GM10847 (cell line): ENCODE measurements around the gene OLFM4.

Source experiments
- POLR2A ChIP-seq: IDR thresholded peaks from 2 replicates; pipeline ENCODE4 v1.6.1; 2011; ENCODE audit not compliant: insufficient read length; ENCODE audit errors: extremely low read depth

The OLFM4 gene

DNA sequence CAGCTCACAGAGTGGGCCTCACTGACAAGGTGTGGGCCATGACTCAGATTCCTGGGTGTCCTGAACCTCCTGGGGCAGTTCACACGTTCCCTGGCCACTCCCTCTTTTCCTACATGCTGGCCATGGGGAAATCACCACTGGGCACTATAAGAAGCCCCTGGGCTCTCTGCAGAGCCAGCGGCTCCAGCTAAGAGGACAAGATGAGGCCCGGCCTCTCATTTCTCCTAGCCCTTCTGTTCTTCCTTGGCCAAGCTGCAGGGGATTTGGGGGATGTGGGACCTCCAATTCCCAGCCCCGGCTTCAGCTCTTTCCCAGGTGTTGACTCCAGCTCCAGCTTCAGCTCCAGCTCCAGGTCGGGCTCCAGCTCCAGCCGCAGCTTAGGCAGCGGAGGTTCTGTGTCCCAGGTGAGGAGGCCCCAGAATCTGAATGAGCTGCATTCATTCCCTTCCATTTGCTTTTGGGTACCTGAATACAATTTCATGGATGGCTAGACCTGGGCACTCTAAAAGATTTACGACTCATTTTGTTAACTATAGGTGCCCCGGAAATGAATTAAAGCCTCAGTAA is at the start of gene OLFM4:
Gene OLFM4 (plus strand): TSS at position 177 of the 567 bp plus-strand sequence. CDS start 24 bp downstream, at position 201.
- TF ChIP-seq POLR2A: no peak

- TF ChIP-seq POLR2A: no peak
These were observed 49.6 kb upstream of the OLFM4 start for GRCh38 chr13:52978989-52979388.

- no peak for TF ChIP-seq POLR2A
These were observed 47.9 kb upstream of the OLFM4 start for GRCh38 chr13:52980695-52981094.

DNA sequence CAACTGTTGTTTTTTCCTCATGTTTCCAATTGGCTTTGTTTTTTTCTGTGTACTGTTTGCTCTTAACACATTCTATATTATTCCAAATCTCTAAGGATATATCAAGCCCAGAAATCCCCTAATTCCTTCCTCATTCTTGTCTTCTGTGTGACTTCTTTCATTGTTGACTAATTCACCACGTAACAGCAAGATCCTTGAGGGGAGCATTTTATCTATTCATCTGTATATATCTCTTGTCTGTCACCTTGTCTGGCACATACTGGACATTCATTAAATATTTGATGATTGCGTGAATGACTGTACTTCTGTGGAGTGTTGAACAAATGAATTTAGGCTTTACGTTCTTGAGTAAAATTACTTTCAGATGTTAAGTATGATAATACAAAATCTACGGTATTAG is 44.8 kb upstream of the OLFM4 start:
- TF ChIP-seq POLR2A: no peak

DNA sequence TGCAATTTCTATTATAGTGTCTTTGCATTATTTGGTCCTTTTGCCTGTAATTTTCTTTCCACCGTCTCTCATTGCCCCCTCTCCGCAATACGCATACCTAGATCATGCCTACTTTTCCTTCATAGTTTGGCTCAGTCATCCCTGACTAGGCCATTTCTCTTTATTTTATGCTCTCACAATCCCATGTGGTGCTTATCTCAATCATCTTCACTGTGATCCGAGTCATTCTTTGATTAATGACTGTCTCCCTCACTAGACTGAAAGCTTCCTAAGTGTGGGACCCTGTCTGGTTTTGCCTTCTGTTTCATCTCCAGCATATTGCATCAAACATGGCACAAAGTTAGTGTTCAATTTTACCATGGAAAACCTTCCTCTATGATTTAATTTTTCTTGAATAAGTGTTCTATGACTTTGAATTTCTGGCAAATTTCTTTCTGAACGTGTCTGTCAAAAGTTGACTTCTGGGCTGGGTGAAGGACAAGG is 43.7 kb upstream of the OLFM4 start:
- TF ChIP-seq POLR2A: no peak

DNA sequence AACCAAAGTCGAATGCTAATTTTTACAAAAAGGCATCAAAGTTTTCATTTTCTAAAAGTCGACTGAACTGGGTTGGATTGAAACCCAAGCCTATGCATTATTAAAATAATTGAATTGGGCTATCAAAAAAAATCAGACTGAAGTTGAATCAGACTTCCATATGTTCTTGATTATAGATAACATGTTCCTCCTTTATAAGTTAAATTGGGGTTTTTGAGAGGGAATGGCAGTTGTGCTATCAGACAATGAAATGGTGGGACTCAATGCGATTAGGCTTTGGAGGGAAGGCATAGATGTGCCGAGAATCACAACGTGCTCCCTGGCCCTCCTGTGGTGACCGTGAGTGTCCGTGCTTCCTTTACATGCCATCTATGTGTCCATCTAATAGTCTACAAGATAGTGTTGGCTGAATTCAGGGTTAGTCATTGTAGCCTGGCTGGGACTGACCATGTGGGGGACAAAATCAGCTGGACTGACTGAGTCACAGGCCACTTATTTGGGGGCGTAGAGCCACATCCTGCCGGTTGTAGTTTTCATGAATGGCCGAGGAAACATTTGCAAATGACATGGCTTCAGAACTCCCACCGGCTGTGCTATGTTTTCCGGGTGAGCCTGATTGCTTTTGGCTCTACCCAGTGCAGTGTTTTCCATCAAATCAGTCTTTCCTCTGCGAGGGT is 37.1 kb upstream of the OLFM4 start:
- no peak for TF ChIP-seq POLR2A

- TF ChIP-seq POLR2A: no peak
These were observed 36.5 kb upstream of the OLFM4 start for GRCh38 chr13:52992110-52992509.

GRCh38 chr13:52994051-52994450 is 34.6 kb upstream of the OLFM4 start:
- TF ChIP-seq POLR2A: no peak

DNA sequence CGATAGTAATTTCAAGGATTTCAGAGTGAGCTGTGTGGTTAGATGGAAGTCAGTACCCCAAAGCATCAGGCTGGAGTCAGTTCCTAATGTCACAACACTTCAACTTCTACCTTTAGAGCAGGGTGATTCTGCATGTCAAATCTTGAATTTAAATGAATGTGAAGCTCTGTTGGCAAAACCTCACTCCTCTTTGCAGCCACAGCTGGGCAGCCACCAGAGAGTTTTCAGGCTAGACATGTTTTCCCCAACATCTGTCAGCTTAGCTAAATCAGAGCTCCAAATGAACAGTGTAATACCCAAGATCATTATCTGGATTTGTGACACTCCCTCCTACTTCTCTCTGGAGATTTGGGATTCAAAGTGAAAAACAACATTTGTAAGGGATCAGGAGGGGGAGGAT is 33.7 kb upstream of the OLFM4 start:
- TF ChIP-seq POLR2A: no peak

DNA sequence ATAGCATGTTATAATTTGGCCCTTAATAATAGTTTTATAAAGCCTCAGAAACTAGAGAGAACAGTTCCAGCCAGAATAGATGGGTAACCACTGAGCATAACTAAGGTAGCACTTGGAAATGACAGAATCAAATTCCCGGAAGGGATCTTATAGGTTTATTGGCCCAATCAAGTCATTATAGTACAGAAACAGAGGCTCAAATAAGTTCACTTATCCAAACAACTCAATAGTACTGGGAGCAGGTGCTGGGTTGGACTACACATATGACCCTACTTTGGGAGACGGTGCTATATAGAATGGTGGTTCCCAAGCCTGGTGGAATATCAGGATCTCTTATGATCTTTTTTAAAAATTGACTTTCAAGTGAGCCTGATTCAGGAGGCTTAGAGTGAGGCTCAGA is 32.7 kb upstream of the OLFM4 start:
- no peak for TF ChIP-seq POLR2A

GRCh38 chr13:52997951-52998876 is 30.4 kb upstream of the OLFM4 start:
- no peak for TF ChIP-seq POLR2A

GRCh38 chr13:52999093-52999696 is 29.4 kb upstream of the OLFM4 start:
- TF ChIP-seq POLR2A: no peak

DNA sequence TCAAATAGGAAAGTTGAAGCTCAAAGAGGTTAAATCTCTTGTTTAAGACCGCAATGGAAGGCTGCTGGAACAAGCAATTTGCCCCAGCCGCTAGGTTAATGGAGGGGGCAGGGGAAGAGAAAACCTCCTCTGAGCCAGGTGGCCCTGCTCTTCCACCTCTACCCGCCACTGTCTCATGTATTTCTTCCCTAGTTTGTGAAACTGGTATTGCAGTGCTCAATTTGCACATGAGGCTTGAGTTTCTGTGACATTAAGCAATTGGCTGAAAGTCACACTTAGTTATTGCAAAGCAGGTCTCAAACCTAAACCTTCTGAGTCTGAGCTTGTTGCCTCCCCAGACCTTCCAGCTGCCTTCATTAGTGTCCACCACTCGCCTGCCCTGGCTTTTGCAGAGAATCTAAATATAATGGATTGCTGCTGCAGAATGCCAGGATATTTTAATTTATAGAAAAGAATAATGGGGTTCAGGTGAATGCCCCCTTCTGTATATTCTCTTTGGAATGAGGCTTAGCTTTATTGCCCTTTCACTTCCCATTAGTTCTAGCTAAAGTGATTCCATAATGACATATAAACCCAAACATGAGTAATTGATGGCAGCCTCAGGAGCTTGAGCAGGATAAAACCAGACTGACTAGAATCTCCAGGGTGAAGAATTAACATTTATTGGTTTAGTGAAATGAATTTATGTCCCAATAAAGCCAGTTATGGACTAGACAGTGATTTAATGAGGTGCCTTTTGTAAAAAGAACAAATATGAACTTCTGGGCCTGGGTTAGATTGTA is 27.0 kb upstream of the OLFM4 start:
- no peak for TF ChIP-seq POLR2A

DNA sequence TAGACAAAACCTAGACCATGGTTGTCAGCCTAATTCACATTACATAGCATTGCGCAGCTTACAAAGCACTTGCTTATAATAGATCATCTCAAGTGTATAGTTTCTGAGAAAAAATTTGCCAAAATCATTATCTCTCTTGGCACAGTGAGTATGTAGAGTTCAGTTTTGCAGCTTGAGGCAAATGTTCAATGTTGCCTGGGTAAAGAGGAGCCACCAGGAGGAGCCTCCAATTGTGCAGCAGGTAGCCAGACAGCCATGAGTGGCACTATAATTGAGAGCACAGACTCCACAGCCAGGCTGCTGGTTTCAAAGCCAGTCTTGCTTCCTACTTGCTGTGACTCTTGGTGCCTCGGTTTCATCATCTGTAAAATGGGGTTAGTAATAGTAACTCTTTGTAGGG is 24.0 kb upstream of the OLFM4 start:
- TF ChIP-seq POLR2A: no peak

- no peak for TF ChIP-seq POLR2A
These were observed 23.0 kb upstream of the OLFM4 start for GRCh38 chr13:53005626-53006025.
